ENCODE results near the gene TTI1. TPM values are rescaled to one million over a fixed set of nuclear protein-coding genes. Genes with fewer than 3 reads are reported as not detected.

Gene TTI1
- polyA plus RNA-seq, 1 of the 3 experiments (the other 2 are of a cell fraction) = 15.6 TPM

DNA sequence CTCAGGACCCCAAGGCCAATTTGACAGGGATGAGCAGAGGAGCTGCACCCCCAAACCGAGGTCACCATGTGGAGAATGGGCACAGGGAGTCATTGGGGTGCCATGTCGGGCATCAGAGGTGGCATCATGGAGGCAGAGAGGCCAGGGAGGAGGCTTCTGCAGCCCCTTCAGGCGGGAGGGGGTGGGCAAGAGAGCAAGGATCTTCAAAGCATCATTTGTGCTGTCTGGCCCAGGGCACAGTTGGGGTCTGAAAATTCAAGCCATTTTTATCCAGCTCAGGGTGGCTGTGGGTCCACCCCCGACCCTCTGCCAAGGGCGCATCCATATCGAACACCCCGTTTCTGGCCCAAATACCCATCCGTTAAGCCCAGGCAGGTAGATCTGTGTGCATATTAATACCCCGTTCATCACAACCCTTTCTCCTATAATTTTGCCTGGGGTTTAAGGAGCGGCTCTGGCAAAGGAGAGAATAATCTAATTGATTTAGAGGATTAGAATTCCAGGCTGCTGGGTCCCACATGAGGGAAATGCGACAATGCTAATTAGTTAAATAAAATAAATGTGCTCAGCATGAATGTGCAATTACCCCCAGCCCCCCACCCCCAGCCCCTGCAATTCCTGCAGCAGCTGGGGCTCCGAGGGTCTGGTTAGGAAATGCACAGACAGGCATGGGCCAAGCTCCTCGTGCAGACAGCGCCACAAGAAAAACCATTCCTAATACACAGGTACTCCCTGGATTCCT is 98.5 kb downstream of the TTI1 start:
- H2AFZ ChIP-seq (ENCODE audit: low read depth) = no peak overlapping the region
- H3K79me2 ChIP-seq (ENCODE audit: insufficient read depth) = no peaks in the 10 kb centered on the region
- no peak overlapping the region for H3K9ac ChIP-seq
- WGBS (ENCODE audit: low lambda C conversion rate) = 59% methylated on average over 14 of the region's 14 CpGs
- peaks cover 0 to 9% of the 10 kb centered on the region in 2 experiments; a peak in 1 of 4 replicates for H3K4me1 ChIP-seq (ENCODE audit: control insufficient read depth in 1 of 2, insufficient read depth in 2 of 2, low read depth in 1 of 2, low read length in 1 of 2)
- no peaks in the 10 kb centered on the region for H3K9me2 ChIP-seq
- H3K4me2 ChIP-seq = no peak overlapping the region
- CTCF ChIA-PET = interaction anchor here (0.8 to 2.3 kb wide), 5 partner anchors 11 to 56 kb away, joined by 3 to 10 read pairs (median 3); partner anchors contain the start of gene VSTM2L
- H3K9me3 ChIP-seq = no peaks in the 10 kb centered on the region
- H3K27me3 ChIP-seq (ENCODE audit: insufficient read depth) = 0 out of 2 replicates have a peak, but pooled peaks cover under 1% of the 10 kb centered on the region
- H3F3A ChIP-seq (replicated peaks; ENCODE audit: insufficient read depth) = no peaks in the 10 kb centered on the region
- DNase-seq = no peak
- TF ChIP-seq JUND (IDR thresholded peaks at IDR 0.05) (no peak), EP300 (IDR thresholded peaks at IDR 0.05; ENCODE audit: borderline replicate concordance in 1 of 2, low read depth in 1 of 2, low read length in 1 of 2) (no peak), RAD21 (IDR thresholded peaks at IDR 0.05; ENCODE audit: low read length) (no peak), FOSL2 (IDR thresholded peaks at IDR 0.05; ENCODE audit: borderline replicate concordance, low read depth) (no peak), CHD2 (IDR thresholded peaks at IDR 0.05; ENCODE audit: low read length, partially characterized antibody) (no peak), RCOR1 (IDR thresholded peaks at IDR 0.05; ENCODE audit: low read length) (no peak), YY1 (IDR thresholded peaks at IDR 0.05; ENCODE audit: low read depth) (no peak), GABPA (IDR thresholded peaks at IDR 0.05; ENCODE audit: low read depth) (no peak), MXI1 (IDR thresholded peaks at IDR 0.05; ENCODE audit: low read depth, low read length) (no peak), MEF2A (IDR thresholded peaks at IDR 0.05; ENCODE audit: borderline replicate concordance, low read depth) (no peak), RFX5 (IDR thresholded peaks at IDR 0.05; ENCODE audit: low read length) (no peak), TEAD4 (IDR thresholded peaks at IDR 0.05; ENCODE audit: borderline replicate concordance, insufficient read depth) (no peak)
- TF ChIP-seq, protein P1, sequence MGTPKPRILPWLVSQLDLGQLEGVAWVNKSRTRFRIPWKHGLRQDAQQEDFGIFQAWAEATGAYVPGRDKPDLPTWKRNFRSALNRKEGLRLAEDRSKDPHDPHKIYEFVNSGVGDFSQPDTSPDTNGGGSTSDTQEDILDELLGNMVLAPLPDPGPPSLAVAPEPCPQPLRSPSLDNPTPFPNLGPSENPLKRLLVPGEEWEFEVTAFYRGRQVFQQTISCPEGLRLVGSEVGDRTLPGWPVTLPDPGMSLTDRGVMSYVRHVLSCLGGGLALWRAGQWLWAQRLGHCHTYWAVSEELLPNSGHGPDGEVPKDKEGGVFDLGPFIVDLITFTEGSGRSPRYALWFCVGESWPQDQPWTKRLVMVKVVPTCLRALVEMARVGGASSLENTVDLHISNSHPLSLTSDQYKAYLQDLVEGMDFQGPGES (IDR thresholded peaks at IDR 0.05; ENCODE audit: low read depth, low read length) = no peak
- TF ChIP-seq, protein P2, sequence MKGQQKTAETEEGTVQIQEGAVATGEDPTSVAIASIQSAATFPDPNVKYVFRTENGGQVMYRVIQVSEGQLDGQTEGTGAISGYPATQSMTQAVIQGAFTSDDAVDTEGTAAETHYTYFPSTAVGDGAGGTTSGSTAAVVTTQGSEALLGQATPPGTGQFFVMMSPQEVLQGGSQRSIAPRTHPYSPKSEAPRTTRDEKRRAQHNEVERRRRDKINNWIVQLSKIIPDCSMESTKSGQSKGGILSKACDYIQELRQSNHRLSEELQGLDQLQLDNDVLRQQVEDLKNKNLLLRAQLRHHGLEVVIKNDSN (IDR thresholded peaks at IDR 0.05; ENCODE audit: borderline replicate concordance, low read depth) = no peak
- TF ChIP-seq, protein P3, sequence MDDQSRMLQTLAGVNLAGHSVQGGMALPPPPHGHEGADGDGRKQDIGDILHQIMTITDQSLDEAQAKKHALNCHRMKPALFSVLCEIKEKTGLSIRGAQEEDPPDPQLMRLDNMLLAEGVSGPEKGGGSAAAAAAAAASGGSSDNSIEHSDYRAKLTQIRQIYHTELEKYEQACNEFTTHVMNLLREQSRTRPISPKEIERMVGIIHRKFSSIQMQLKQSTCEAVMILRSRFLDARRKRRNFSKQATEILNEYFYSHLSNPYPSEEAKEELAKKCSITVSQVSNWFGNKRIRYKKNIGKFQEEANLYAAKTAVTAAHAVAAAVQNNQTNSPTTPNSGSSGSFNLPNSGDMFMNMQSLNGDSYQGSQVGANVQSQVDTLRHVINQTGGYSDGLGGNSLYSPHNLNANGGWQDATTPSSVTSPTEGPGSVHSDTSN (IDR thresholded peaks at IDR 0.05) = no peak
- H3K27ac ChIP-seq (ENCODE audit: low read depth in 2 of 2, low read length in 1 of 2) = no peak overlapping the region
- no peaks in the 10 kb centered on the region for H3K36me3 ChIP-seq (replicated peaks in 1 of 2; ENCODE audit: control insufficient read depth in 1 of 2, insufficient read depth in 2 of 2, low read length in 1 of 2)
- H3K4me3 ChIP-seq (ENCODE audit: low read depth in 2 of 2, low read length in 1 of 2) = no peak overlapping the region
- H4K20me1 ChIP-seq (ENCODE audit: insufficient read depth) = no peaks in the 10 kb centered on the region
- POLR2A ChIA-PET = no interaction called here
